Measurements from ENCODE around the gene SHANK2.

DNA sequence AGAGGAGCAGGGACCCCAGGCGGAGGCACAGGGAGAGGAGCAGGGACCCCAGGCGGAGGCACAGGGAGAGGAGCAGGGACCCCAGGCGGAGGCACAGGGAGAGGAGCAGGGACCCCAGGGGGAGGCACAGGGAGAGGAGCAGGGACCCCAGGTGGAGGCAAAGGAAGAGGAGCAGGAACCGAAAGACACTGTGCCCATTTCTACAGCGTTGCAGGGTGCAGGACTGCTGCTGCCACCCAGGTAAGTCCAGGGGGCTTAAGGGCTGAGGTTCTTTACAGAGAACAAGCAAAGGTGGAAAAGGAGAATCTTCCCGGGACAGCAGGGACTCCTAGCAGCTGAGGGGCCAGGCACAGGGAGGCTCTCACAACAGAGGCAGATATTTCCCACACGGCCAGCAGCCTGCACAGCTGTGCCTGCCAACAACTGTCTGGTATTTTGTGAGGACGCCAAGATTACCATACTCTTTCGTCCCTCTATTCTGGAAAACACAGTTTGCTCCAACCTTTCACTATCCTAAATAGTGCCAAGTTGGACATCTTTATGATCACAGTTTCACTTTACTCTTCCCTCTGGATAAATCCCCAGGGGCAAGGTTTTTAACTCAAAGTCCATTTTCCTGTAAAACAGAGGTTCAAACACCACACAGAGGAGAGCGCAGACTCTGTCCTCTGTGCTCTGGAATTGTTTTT, 39.4 kb downstream of the SHANK2 start:
- no peak for TF ChIP-seq CTCF (conservative IDR thresholded peaks at IDR 0.05; ENCODE audit: low read length)
- no peak for TF ChIP-seq EZH2phosphoT487 (IDR thresholded peaks at IDR 0.05; ENCODE audit: borderline replicate concordance, low read depth, low read length)

All from OCI-LY7 (cell line).